Measurements from ENCODE around the gene PFDN6. TPM values are rescaled to one million over a fixed set of nuclear protein-coding genes. Genes with fewer than 3 reads are reported as not detected.

PFDN6 gene
- polyA plus RNA-seq, 3 donors, result 70.4 to 77.0 (median 76.8) TPM

DNA sequence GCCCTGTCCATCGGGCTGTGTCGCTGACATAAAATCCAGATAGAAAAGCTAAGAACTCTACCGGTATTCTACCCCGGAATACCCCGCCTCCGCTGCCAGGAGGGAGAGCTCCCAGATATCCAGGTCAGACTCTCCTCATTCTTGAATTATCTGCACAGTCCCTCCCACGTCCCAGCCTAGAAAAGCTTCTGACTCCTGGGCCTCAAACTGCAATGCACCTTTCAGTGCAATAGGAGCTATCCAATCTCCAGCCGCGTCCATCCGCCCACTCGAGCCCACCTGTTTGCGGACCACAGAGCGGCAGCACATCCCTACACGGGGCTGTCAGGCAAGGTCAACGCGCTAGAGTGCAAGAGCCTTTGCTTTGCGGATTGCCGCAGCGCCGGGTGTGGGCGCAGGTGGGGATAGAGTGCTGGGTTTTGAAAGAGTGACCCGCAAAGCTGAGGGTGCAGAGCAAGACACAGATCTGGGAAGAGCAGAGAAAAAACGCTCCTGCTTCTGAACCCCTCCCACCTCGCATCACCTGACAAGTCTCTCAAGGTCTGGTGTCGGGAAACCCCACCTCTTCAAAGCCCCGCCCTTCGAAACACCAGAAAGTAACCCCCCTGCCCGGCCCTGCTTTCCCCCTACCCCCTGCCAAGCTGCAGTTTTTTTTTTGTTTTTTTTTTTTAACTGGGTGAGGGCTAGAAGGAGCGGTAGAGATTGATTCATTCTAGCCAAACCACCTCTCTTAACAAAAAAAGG, 23.1 kb downstream of the PFDN6 start:
- peak in 1 of 11 donors; percentile 59 for DNase-seq (ENCODE audit: extremely low read depth in 1 of 11, low read depth in 9 of 11, low spot score in 4 of 11)

DNA sequence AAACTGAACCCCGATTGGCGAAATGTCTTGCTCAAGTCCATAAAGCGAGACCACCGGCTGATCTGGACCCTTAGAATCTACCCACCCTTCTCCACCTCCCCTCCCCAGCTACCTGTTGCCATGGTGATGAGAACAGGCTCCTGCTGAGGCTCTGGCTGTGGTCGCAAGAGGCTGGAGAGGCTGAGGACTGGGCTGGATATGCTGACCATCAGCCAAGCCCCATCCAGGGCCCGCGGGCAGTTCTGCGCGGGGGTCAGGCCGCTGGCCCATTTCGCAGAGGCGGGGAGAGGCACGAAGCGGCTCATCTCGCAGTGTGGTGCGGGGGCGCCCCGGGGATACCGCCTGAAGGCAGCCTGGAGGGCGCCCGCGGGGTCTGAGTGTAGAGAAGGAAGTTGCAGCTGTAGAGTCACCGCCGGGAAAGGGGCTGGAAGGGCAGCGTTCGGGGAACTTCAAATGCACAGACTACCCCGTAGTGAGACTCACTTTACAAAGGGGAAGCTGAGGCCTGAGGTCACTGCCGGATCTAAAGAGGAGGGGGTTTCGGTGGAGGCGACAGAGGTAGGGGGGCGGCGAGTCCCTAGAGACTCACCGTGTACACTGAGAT, 23.8 kb downstream of the PFDN6 start:
- peak in 1 of 11 donors; percentile 18 for DNase-seq (ENCODE audit: extremely low read depth in 1 of 11, low read depth in 9 of 11, low spot score in 4 of 11)

DNA sequence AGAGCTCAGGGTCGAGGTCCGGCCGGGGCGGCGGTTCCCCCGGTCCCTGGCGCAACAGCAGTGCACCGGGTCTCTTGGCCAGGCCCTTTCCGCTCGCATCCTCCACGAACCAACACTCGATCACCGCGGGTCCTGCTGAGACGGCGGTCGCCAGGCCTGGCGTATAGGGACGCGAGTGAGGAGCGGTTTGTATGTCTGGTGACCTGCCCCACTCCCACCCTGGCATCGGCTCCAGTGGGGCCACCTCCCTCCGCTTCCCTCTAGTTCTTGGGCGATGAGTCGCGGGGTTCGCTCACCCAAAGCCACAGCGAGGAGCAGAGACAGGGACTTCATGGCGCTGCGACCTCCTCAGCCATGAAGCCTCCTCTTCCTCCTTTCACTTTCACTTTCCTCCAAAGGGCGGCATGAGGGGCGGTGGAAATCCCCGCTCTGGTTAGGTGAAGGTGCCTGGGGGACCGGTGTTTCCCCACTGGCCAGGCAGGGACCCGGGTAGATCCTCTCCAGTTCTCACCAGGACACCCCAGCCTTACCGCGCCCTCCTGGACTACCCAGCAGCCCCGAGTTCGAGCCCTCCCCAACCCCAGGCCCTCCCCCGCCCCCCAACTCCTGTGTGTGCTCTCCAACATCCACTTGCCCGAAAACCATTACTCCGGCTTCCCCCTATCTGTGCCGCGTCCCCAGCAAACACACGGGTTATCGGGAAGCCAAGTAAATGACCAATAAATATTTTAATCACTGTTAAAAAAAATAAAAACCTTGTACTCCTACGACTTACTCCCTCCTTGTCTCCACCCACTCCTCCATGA, 24.5 kb downstream of the PFDN6 start, which contains the start of gene TAPBP:
Gene TAPBP, minus strand, starts transcription at position 370 of the 806 bp plus-strand sequence. Its CDS starts 37 bp downstream, at position 333.
- DNase-seq (ENCODE audit: extremely low read depth in 1 of 11, low read depth in 9 of 11, low spot score in 4 of 11), result peak in 2 of 11 donors; percentile 53 to 56

DNA sequence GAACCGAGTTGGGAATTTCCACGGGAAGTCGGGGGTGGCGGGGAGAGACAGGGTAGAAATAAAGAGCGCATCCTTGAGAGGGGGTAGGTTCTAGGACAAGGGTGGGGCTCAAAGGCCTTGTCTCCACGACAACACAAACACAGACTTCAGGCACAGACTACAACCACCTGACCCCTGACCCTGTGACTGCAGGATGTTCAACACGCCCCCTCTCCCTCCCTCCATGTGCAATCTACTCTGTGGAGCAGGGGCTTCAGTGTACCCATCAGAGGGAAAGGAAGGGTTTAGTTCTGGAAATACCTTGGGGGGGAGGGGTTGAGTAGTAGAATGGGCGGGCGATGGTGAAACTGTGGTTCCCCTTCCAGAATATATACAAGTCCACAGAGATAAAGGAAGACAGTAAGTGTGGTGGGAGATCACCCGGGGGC, 25.1 kb downstream of the PFDN6 start:
- DNase-seq (ENCODE audit: extremely low read depth in 1 of 11, low read depth in 9 of 11, low spot score in 4 of 11), result peak in 3 of 11 donors; percentile 60 to 73 (median 69)

DNA sequence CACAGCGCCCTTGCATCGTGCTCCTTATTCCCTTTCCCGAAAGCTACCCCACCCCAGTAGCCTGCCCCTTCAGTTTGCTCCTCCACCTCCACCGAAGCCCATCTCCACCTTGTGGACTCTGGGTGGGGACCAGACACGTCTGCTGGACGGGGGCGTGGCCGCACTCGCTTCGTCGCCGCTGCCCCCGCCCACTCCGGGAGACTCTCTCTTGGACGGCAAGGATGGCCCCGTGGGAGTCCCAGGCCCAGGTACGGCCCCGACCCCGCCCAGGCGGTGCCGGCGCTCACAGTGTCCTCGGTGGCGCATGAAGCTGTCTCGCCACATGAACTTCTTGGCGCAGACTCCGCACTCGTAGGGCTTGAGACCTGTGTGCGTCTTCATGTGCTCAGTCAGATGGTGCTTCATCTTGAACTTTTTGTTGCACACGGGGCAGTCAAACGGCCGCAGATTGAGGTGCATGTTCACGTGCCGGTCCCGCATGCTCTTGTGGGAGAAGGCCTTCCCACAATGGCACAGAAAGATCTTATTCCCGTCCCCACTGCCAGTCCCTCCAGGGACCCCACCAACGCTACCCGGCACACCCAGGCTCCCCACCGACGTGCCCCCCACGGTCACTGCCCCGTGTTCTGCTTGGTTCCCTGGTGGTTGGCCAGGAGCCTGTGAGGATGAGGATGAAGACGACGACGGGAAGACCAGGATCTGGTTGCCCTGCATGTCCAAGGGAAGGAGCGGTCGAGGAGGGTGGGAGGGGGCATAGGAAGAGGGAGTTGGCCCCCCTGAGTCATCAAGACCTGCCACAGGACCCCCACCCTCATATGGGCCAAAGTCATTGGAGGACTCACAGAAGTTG, 25.8 kb downstream of the PFDN6 start:
- no peak for DNase-seq (ENCODE audit: extremely low read depth in 1 of 11, low read depth in 9 of 11, low spot score in 4 of 11)

DNA sequence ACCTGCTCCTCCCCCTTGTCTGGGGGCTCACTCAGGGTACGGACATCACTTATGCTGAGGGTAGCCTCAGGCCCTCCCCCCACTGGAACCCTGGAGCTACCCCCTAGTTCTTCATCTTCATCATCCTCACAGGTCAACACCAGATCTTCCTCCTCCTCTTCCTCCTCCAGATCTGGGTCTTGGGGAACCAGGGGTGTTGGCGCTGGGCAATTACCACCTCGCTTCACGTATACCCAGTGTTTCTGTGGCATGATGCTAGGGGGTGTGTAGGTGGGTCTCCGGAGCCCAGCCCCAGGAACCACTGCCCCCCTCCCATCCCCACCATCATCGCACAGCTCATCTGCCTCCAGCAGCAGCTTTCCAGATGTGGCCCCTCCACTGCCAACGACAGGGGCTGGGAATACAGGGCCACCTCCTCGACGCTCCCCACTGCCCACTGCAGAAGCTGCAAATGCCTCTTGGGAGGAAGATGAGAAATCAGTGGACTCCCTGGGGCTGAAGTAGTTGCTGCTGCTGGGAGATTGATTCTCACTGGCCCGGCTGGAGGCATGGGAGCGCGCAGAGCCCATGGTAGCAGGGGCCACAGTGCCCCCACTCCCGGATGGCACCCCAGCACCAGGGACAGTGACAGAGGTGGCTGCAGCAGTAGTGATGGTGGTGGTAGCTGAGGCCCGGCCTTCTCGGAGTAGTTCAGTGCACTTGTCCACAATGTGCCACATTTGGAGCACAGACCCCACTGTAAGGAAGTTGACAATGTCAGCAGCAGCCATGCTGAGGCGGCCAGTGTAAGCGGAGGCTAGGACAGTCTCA, 26.6 kb downstream of the PFDN6 start:
- no peak for DNase-seq (ENCODE audit: extremely low read depth in 1 of 11, low read depth in 9 of 11, low spot score in 4 of 11)

DNA sequence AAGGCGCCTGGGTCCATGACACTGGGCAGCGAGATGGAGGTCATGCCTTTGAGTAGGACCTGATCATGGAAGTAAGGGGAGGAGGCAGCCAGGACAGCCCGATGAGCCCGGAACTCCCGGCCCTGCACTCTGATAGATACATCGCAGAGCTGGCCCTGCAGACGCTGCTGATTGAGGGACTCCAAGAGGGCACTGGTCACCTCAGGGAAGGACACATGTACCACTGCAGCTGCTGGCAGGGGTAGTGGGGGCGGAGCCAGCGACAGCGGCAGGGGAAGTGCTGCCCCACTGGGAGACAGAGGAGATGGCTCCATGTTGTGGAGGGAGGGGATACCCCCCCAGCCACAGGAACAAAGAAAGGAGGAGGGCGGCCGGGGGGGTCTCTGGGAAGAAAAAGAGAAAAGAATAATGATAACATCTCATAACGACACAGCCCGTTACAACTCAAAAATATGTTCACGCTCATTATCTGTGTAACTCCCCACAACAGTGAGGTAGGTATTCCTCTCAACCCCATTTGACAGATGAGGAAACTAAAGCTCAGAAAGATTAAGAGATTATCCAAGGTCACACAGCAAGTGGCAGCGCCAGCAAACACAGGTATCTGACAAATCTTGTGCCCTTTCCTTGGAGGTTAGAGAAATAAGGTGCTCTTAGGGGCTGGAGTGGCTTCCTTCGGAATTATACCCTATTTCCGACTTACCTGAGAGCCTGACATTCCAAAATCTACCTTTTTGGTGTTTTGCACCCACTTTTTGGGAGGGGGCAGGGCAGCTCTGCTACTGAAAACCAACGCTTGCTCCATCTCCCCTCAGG, 27.4 kb downstream of the PFDN6 start:
- no peak for DNase-seq (ENCODE audit: extremely low read depth in 1 of 11, low read depth in 9 of 11, low spot score in 4 of 11)

DNA sequence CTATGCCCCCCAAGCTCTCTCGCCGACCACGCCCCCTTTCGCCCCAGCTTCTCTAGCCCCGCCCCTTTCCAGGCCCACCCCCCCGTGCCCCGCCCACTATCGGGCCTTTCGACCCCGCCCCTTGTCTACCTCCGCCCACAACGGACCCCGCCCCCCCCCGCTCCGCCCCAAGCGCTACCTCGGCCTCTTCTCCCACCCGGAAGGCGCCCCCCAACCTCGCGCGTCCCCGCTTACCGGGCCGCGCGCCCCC, 27.9 kb downstream of the PFDN6 start:
- peak in 1 of 11 donors; percentile 16 for DNase-seq (ENCODE audit: extremely low read depth in 1 of 11, low read depth in 9 of 11, low spot score in 4 of 11)

DNA sequence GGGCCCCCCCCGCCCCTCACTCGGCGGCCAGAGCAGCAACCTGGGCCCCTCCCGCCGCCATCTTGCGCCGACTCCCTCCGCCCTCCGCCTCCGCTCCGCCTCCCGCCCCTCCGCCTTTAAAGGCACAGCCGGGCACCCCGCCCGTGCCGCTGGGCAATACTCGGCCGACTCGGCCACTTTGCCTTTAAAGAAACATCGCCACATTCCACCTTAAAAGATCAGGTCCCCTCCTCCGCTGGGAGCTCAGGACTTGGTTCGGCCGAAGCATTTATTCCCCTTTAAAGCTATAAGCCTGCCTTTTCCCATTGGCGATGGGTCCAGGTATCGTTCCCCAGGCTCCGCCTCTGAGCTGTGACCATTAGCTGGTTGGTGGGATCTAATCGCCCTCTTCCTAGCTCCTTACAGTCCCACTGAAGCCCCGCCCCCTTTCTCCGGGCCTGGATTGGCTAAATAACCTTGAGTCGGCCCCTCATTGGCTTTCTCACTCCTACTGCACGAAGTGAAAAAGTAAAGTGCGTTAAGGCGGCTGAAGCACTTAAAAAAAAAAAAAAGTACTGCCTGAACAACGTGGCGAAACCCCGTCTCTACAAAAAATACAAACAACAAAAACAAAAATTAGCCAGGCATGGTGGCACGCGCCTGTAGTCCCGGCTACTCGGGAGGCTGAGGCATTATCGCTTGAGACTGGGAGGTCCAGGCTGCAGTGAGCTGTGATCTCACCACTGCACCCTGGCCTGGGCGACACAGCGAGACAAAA, 28.4 kb downstream of the PFDN6 start, which contains the start of gene ZBTB22:
Gene ZBTB22, minus strand, starts transcription at position 76 of the 757 bp plus-strand sequence. CDS start 828 bp downstream, outside the sequence.
- DNase-seq (ENCODE audit: extremely low read depth in 1 of 11, low read depth in 9 of 11, low spot score in 4 of 11), result peak; percentile 96 to 100 (median 99)

DNA sequence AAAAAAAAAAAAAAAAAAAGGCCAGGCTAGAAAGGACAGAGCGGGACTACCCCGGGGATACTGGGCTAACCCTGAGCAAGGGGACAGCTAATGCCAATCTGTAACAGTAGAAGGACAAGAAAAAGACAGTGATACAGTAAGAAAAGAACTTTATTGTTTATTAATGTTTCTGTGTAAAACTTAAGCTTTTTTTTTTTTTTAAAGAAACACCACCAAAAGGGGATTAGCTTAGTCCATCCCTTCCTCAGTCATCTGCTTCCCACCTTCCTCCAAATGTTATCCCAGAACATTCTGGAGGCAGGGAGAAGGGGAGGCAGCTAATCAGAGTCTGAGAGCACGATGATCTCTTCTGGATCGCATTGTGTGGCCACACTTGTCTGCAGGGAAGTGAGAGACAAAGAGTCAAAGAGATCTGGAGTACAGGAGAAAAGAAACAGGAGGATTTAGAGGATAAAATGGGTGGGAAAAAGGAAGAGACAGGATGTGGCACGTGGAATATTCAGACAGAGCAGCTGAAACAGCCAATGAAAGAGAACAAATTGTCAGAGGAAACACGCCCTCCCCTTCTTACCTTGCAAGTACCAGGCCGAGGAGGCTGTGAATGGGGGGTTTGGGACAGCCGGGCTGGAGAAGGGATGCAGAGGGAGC, 29.1 kb downstream of the PFDN6 start:
- DNase-seq (ENCODE audit: extremely low read depth in 1 of 11, low read depth in 9 of 11, low spot score in 4 of 11), result no peak

DNA sequence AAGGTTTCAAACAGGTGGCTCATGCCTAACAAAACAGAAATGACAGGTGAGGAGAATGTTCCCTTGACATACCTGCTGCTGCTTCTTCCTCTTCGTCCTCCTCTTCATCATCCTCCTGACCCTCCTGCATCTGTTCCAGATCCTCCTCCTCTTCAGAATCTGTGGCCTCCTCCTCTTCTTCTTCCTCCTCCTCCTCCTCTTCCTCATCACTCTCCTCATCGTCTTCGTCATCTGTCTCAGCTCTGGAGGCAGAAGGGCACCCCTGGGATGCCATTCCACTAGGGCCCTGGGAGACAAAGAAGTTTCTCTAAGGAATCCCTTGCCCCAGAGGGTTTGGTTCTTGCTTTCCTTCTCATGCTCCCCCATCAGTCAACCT, 30.5 kb downstream of the PFDN6 start:
- no peak for DNase-seq (ENCODE audit: extremely low read depth in 1 of 11, low read depth in 9 of 11, low spot score in 4 of 11)

DNA sequence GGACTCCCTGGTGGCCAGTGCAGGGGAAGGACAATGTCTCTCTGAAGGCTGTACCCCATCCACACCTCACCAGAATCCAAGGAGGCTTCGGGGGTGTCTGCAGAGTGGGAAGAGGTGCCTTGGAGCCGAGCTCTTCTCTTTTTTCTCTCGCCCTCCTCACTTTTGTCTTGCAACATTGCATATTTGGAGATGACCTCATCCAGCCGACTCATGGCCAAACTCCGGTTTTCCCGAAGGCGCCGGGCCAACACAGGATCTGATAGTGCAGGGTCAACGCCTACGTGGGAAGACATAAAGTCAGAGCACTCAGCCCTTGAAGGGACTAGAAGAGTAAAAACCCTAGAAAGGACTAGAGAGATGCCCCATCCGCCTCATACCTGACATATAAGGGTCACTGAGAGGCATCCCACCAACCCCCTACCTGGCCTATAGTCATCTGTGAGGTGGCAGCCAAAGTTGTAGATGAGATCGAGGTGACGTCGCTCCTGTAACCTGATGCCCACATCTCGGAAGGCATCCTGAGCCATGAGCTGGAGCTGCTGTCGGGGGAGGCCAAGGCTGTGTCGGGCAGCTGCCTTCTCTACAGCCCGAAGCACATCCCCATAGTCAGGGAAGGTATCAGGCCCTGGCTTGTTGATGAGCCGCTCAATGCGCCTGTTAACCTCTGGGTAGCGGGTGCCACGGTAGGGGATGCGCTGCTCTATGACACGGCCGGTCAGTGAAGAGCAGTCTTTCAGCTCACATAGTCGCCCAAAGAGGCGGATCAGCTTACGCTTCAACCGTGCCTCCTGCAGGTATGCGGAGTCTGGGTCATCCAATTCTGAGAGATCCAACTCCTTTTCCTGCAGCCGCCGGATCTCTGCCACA, 31.1 kb downstream of the PFDN6 start:
- DNase-seq (ENCODE audit: extremely low read depth in 1 of 11, low read depth in 9 of 11, low spot score in 4 of 11), result no peak

DNA sequence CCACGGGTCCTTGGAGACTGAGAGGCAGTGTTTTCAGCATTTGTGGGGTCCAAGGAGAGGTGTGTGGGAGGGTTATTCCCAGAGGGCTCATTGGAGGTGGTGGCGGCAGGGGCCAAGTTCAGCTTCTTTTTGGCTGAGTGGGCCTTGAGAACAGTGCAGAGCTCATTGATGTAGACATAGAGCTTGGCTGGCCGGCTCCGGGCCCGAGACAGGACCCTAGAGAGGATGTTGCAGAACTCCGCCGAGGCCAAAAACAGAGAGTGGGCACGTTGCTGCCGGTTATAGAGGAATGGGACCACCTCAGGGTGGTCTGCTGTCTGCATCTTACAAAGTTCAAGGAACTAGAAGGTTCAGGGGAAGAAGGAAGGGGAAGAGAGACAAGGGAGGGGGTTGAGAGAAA, 31.8 kb downstream of the PFDN6 start:
- DNase-seq (ENCODE audit: extremely low read depth in 1 of 11, low read depth in 9 of 11, low spot score in 4 of 11), result no peak

DNA sequence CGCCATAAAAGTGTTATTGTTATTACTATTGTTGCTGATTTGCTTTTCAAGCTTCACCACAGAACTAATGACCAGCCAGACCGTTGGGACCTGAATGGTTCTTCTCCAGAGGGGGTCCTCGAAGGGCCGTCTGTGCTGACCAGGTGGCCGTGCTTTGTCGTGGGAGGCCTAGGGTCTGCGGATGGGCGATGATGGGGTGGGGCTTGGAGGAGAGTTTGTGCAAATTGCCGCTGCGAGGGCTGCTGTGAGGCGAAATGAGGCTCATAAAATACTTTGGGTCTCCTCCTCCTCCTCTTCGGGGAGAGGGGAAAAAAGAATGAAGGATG, 34.2 kb downstream of the PFDN6 start:
- DNase-seq (ENCODE audit: extremely low read depth in 1 of 11, low read depth in 9 of 11, low spot score in 4 of 11), result peak in 1 of 11 donors; percentile 35

DNA sequence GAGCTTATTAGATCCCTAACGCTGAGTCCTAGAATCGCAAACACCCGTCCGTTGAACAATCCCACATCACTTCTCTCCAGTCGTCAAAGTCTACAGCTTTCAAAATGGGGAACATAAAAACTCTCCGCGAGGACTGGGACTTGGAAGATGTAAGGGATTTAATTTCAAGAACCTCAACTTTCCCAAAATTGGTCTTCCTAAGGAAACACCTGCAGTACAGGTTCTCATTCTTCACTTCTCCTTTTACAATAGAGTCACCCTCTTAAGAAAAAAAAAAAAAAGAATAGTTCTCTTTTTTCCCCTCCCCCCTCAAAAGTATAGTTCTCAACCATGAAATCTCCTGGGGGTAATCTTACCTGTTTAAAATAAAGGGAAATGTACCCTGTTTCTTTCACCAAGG, 34.7 kb downstream of the PFDN6 start:
- no peak for DNase-seq (ENCODE audit: extremely low read depth in 1 of 11, low read depth in 9 of 11, low spot score in 4 of 11)

DNA sequence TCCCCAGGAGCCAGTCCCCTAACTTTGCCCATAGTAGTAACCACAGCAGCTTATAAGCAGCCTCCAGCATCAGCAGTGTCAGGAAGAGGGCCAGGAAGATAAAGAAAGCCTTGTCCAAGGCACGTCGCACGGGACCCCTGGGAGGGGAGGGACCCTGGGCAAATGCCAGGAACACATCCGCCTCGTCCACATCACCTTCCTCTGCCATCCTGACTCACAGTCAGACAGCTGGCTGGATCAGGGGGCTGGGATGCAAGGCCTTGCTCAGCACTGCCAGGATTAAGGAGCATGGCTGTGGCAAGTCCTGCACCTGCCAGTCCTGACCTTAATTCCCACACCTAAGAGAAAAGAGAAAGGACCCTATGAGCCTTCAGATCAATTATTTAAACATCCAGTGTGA, 39.7 kb downstream of the PFDN6 start:
- no peak for DNase-seq (ENCODE audit: extremely low read depth in 1 of 11, low read depth in 9 of 11, low spot score in 4 of 11)

Data from renal cortex interstitium (tissue), 11 donors.